Measurements from ENCODE around the gene CLDN20.

CLDN20 gene

DNA sequence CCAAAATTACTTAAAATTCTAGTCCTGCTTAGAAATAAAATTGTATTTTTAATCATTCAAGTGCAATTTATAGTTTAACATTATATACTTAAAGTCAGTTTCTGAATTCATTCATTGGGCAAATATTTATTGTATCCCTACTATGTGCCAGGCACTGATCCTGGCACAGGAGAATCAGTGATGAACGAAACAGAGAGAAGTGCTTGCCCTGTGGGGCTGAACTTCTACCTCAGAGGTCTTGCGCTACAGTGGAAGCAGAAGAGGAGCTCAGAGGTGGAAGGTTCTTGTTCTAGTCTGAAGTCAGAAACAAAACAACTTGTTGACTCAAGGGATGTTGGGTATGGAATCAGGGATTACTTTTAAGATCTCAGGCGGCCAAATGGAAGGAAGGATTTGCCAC is 6.0 kb downstream of the CLDN20 start:
- DNase-seq (ENCODE audit: low read depth in 2 of 2), result no peak

DNA sequence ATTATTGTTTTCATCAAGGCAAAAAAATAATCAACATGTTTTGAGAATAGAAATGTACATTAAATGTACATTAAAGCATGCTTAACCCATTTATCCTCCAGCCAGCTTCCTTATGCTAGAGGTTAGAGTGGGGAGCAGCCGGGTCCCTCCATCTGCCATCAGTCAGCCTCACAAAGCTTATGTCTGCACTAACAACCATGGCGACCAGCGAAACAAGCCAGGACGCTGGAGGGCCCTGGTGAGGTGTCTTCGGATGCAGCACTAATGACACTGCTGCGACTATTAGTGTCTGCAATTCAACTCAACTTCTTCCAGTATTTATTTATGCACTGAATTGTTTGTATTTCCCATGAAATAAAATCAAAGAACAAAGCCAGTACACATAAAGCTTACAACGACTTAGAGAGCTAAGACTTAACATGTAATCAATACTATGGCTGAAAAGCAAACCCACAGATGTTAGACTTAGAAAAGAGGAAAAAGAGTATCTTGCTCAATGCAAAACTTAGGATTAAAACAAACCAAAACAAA is 6.8 kb downstream of the CLDN20 start:
- DNase-seq (ENCODE audit: low read depth in 2 of 2), result no peak

DNA sequence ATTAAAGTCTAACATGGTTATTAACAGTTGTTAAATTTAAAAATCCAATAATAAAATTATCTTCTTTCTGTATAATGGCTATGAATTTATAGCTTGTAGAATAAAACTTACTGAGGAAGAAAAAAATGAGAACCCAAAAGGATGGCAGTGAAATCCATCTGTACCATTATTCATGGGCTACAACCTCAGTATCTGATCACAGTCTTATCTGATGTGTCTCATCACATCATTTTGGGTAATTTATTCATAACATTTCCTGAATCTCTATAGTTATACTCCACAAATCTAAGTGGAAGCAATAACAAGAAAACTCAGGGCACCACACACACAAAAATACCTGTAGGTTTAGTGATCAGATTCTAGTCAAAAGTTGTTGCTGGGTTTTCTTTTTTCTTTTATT is 7.3 kb downstream of the CLDN20 start:
- DNase-seq (ENCODE audit: low read depth in 2 of 2), result no peak

DNA sequence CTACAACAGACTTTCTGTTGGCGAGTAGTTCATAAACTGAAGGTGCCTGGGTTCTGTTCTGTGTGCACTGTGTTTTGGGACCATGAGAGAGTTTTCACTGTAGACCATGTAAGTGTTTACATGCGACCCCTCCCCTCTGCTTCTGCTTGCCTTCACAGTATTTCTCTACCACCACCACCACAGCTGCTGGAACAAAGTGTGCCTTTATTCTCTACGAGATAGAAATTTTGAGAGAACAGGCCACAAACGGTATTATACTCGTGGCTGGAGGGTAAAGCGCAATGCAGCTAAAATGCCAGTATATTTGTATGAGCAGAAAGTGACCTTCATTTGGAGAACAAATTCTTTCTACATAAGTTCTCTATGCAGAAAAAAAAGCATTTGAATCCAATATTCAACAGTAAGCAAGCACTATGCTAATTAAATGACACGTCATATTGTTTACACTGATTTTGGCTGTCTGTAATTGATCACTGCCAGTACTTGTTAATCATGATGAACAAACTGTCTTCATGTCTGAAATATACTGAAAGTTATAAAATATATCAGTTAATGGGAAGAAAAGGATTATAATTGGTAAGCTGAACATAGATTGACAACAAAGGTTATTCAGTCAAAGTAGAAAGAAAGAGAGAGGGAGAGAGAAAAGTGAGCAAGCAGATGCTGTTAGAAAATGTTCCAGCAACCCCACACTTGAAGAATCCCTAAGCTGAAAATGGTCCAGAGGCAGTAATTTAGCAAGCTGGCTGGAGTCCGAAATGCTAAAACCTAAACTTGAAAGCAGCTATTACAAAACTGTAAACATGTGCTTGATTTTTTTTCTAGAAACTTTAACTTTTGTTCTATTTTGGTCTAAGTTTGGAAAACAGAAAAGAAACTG is 8.8 kb downstream of the CLDN20 start:
- peak; percentile 30 to 32 for DNase-seq (ENCODE audit: low read depth in 2 of 2)

DNA sequence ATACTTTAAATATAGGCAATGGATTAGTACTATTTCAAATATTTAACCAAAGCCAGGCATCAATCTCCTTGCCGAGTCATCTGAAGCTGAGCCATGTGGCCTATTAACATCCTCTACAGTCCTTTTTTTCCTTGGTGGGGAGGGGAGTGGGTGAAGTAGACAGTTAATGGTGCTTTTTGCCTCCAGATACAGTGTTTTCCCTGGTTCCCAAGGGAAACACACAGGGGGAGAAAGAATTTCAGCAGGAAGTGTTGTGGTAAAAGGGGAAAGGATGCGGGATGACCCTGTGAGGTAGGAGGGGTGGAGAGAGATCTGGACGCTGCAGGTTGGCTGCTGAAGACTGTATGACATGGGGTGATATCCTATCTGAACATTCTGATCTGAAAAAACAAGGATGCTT is 9.6 kb downstream of the CLDN20 start:
- DNase-seq (ENCODE audit: low read depth in 2 of 2), result peak; percentile 96

DNA sequence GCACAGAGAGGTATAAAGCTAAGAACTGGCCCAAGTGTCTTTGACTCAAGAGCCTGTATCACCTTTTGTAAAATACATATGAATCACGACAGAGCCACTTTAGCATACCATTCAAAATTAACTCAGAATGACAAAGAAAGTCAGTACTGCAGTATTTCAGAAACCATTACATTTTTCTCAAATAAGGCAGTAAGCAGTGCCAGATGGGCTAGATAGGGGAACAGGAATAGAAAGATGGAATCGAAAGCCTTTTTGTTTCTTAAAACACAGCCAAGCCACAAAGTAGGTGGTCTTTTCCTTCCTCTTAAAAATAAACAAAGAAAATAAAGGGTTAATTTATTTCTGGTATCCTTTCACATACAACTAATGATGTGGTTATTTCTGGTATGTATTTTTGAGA is 10.3 kb downstream of the CLDN20 start:
- DNase-seq (ENCODE audit: low read depth in 2 of 2), result peak; percentile 66 to 71

DNA sequence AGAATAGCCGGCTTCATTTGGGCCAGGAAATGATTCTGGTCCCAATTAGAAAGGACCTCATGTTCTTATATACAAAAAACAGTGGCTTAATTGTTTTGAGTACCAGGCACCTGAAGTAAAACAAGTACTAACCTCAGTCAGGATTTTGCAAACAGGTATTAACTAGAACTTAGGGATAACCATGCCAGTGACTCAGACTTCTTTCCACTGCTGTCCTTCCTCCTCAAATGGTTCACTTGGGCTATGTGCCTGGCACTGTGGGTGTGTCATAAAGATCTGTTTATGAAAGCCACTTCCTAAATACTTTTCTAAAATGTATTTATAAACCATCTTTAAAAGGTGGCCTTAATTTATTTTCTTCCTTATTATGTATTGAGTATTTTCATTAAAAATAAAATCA is 10.7 kb downstream of the CLDN20 start:
- peak in 1 of 2 experiments; percentile 10 for DNase-seq (ENCODE audit: low read depth in 2 of 2)

DNA sequence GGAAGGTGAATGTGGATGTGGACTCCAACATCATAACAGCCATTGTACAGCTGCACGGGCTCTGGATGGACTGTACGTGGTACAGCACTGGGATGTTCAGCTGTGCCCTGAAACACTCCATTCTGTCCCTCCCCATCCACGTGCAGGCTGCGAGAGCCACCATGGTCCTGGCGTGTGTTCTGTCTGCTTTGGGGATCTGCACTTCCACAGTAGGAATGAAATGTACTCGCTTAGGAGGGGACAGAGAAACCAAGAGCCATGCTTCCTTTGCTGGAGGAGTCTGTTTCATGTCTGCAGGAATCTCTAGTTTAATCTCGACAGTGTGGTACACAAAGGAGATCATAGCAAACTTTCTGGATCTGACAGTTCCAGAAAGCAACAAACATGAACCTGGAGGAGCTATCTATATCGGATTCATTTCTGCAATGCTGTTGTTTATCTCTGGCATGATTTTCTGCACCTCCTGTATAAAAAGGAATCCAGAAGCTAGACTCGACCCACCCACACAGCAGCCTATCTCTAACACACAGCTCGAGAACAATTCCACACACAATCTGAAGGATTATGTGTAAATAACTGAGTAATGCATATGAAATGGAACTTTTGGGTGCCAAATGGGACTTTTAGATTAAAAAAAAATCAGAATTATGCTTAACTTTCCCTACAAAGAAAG is 12.1 kb downstream of the CLDN20 start:
- no peak for DNase-seq (ENCODE audit: low read depth in 2 of 2)

DNA sequence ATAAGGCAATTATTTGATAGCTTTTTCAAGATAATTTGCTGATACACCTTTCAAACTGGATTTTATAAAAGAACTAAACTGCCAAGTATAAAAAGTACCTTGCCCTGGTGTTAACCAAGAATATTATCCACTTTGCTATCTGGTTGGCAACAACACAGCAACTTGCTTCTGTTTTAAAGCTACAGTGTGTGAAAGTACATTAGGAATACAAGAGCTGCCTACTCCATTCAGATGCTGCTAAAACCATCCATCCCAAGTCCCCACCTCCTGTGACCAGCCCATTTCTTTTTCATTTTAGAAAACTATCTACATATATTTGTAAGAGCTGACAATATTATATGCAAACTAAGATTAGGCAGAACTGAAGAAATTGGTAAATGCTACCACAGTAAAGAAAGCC is 12.8 kb downstream of the CLDN20 start:
- DNase-seq (ENCODE audit: low read depth in 2 of 2), result no peak

DNA sequence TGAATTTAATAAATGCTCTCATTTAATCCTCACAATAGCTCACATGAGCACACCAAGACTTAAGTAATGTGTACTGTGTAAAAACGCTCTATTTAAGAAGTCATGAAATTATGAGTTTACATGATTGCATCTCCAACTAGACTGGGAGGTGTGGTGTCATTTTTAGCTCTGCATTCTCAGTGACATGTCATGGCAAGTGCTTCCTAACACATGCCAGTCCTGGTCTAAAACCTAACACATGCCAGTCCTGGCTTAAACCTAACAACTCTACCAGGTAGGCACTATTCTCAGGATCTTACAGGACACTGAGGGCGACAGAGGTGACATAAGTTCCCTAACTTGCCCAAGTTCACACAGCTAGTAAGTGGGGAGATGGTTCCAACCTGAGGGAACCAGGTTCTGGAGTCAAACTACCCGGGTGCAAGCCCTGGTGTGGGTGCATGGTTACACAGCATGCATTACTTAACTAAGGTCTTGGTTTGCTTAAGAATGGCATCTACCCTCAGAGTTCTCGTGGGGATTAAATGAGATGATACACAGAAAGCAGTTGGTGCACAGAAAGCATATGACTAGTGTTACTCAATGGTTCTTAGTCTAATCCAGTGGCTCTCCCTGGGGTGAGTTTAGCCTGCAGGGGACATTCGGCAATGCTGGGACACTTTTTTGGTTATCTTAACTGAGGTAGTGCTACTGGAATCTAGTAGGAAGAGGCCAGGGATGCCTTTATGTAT is 14.7 kb downstream of the CLDN20 start:
- no peak for DNase-seq (ENCODE audit: low read depth in 2 of 2)

DNA sequence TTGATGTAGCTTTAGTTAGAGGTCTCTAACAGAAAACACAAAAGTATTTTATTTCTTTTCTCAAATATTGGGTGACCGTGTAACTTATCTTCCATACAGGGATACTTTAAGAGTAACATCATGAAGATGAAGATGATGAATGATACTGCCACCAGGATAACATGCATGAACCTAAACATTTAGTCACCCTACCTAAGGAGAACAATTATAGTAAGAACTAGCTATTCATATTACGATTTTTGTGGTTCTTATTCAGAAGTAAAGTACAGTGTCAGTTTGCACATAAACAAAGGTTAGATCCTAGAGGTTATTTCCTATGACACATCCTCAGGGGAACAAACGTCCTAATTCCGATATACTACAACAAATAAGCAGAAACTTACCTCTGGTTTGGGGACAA is 21.0 kb downstream of the CLDN20 start:
- no peak for DNase-seq (ENCODE audit: low read depth in 2 of 2)

DNA sequence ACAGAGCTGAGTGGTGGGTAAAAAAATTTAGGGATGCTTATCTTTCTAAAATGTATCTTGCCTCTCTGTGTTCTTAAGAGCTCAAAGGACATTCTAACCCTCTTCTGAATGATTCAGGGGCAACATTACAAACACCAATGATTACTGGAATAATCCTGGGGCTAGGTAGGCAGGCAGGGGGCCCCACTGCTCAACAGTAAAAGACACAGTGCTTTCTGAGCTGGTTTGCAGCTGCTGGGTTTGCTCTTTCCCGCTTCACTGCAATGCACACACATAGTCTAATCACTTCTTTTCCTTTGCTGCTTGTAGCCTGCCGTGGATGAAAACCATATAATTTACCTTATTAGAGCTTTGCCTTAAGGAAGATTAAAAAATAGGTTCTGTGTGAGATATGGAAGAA is 23.9 kb downstream of the CLDN20 start:
- DNase-seq (ENCODE audit: low read depth in 2 of 2), result no peak

DNA sequence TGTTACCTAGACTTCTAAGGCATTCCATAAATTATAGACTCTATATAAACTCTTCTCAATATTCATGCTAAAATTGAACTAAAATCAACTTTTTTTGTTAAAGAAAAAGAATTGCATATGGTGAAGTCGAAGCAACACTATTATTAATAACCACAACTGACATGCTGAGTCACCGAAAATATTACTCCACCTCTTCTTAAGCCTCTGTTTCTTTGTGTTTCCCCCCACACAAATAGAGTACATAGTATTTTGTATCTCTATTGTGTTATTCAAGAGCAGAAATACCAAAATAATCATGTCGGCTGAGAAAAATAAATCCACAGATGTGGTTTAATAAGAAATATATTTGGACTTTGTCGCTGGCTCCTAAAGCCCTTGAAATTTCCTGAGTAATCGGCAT is 26.7 kb downstream of the CLDN20 start:
- no peak for DNase-seq (ENCODE audit: low read depth in 2 of 2)

DNA sequence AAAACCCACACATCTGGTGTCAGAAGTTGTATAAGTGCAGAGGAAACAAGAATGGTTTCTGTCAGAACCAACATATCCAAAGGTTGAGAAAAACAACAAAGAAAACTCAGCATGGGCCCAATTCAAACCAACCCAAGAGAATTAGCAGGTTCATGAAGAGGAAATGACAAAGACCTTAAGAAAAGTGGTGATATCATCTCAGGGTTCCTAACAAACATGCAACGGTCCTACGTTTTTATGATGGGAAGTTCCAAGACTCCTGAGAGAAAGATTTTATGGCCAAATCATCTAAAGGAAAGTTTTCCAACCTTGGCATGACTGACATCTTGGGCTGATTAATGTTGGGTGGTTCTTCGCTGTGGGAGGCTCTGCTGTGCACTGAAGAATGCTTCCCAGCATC is 27.5 kb downstream of the CLDN20 start:
- no peak for DNase-seq (ENCODE audit: low read depth in 2 of 2)

DNA sequence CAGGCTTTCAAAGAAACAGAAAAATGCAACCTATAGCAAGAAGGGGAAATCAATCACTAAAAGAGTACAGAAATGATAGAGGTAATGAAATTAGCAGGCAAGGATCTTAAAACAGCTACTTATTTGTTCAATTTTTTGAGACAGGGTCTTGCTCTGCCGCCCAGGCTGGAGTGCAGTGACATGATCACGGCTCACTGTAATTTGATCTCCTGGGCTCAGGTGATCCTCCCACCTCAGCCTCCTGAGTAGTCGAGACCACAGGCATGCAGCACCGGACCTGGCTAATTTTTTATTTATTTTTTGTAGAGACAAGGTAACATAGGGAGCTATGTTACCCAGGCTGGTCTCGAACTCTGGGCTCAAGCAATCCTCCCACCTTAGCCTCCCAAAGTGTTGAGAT is 28.9 kb downstream of the CLDN20 start:
- no peak for DNase-seq (ENCODE audit: low read depth in 2 of 2)

DNA sequence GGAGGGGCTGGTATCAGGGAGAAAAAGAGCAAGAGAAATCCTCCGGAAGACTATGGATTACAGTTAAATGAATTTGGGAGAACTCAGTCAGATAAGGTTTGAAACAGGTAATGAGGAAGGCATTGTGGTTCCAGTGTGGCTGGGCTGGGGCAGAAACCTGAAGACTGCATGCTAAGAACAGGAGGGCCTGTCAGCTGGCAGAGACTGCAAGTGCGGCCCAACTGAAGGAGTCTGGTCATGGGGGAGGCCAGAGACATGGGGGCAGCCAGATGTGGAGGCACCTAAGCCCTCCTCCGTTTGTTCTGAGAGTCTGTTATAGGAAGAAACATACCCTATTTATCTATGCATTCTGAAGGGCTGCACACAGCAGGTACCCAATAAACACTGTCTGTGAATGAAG is 33.9 kb downstream of the CLDN20 start:
- DNase-seq (ENCODE audit: low read depth in 2 of 2), result no peak

DNA sequence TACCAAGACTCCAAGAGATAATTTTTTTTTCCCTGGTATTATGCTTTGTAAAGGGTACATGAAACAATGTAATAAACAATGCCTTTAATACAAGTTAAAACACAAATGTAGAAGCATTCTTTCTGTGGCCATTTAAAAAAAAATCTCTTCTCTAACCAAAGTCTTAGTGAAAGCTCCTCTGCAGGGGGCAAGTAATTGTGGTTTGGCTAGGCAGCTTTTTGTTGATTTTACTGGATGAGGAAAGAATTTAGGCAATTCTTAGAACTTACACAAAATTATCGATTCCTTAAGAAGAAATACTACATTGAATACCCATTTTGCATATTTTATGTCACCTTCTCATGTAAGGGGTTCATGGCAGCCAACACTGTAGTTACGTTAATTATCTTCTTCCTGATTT is 38.1 kb downstream of the CLDN20 start:
- DNase-seq (ENCODE audit: low read depth in 2 of 2), result peak; percentile 51 to 53

DNA sequence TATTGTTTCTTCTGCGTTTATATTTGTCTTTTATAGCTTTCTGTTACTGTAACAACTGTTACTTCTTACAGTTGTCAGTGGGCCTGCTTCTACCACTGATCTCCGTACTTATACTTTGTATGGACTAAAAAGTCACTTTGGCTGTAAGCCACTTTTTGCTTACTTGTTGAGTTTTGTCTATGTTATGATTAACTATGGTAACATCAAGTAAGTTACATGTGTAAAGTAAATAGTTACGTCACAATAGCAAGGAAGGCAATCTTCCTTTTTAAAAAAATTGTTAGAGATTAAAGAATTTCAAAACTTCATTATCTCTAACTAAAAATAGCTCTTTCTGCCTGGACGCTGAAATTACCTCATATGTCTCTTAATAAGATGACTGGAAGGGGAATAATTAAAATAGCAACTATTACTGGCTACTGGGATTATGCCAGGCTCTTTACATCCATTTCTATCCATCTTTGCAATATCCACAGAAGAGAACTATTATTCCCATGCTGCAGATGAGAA is 39.6 kb downstream of the CLDN20 start:
- no peak for DNase-seq (ENCODE audit: low read depth in 2 of 2)

DNA sequence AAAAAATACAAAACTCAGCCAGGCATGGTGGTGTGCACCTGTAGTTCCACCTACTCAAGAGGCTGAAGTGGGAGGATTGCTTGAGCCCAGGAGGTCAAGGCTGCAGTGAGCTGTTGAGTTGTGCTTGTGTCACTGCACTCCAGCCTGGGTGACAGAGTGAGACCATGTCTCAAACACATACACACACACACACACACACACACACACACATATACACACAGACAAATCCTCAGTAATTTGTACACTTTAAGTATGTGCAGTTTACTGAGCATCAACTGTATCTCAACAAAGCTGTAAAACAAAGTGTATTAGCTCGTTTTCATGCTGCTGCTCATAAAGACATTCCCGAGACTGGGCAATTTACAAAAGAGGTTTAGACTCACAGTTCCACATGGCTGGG is 43.1 kb downstream of the CLDN20 start:
- DNase-seq (ENCODE audit: low read depth in 2 of 2), result no peak

DNA sequence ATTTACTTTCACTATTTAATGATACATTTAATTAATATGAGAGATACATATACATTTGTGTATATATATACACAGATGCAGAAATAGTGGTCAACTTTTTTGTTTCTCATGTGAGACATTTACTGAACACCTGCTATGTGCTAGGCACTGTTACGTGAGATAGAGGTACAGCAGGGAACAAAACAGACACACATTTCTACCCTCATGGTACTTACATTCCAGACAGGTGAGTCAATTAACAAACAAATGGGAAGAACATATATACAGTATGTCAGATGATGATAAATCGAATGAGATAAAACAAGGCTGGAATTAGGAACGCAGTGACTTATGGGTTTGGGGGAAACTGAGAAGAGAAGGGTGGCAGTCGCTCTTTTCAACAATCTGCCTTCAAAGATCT is 45.3 kb downstream of the CLDN20 start:
- DNase-seq (ENCODE audit: low read depth in 2 of 2), result no peak

DNA sequence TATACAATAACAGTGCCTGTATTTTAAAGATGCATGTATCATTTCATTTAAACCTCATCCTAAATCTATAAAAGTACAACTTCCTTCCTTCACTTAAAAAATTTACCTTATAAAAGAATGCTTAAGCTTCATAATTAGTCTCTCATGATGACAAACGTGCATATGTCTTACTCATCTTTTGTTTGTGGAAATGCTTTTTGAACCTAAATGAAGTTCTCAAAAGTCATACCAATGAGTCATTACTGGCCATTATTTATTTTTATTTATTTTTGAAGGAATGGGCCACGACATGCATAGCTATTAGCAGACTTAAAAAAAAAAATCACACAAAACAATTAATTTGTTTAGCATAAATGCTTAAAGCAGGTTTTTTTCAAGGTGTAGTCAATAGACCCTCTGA is 46.8 kb downstream of the CLDN20 start:
- DNase-seq (ENCODE audit: low read depth in 2 of 2), result no peak

DNA sequence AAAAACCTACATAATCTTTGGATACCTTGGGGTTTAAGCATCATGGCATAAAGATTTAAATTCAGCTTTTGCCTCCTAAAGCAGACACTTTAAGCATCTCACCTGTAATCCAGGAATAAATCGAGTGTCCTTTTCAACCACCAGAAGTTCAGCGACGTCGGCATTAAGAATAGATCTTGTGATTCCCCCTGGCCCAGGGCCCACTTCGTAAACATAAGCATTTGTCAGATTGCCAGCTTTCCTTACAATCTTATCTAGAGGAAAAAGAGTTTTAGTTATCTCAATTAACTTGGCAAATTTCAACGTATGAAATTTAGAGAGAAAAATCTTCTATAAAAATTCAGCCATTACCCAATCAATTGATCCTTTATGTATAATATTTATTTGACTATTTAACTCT is 47.3 kb downstream of the CLDN20 start:
- DNase-seq (ENCODE audit: low read depth in 2 of 2), result no peak

Data from fibroblast of skin of left quadriceps (primary cell).